OCI-LY3 (cell line): ENCODE measurements around the gene CTDP1.

Experiments used
- H2AFZ ChIP-seq: fragments of 200-600, 300-600 bp; shearing (Covaris generic); 2 replicates; pipeline ENCODE4 v1.6.0; 2014; ENCODE audit warnings: antibody characterized with exemption, low read depth, low read length
- H3K27ac ChIP-seq: fragments of 200-600, 300-600 bp; sonication (generic); 2 replicates; pipeline ENCODE4 v1.5.1; 2014; ENCODE audit warnings: mild to moderate bottlenecking, low read length, moderate library complexity, mixed read lengths
- H3K27me3 ChIP-seq: fragments of 200-600, 300-600 bp; sonication (generic); 2 replicates; pipeline ENCODE4 v1.6.1; 2014; ENCODE audit warnings: low read depth, low read length, mixed read lengths
- H3K36me3 ChIP-seq: fragments of 200-600, 300-600 bp; sonication (generic); replicated peaks from 2 replicates; pipeline ENCODE3; 2014; ENCODE audit warnings: low read depth, low read length, mixed read lengths
- H3K4me1 ChIP-seq: fragments of 300-600, 200-600 bp; sonication (generic); 2 replicates; pipeline ENCODE4 v1.6.1; 2014; ENCODE audit warnings: low read length, mixed read lengths
- H3K4me2 ChIP-seq: fragments of 200-600, 300-600 bp; sonication (generic); 2 replicates; pipeline ENCODE4 v1.6.1; 2014; ENCODE audit warnings: low read length, mixed read lengths
- H3K4me3 ChIP-seq: fragments of 300-600, 200-600 bp; sonication (generic); 2 replicates; pipeline ENCODE4 v1.5.1; 2014; ENCODE audit warnings: antibody characterized with exemption, mild to moderate bottlenecking, low read length, moderate library complexity
- H3K79me2 ChIP-seq: fragments of 300-600, 200-600 bp; shearing (Covaris generic); 2 replicates; pipeline ENCODE4 v1.6.1; 2014; ENCODE audit warnings: mild to moderate bottlenecking, low read length, mixed read lengths
- H3K9ac ChIP-seq: fragments of 300-600, 200-600 bp; shearing (Covaris generic); 2 replicates; pipeline ENCODE4 v1.6.0; 2014; ENCODE audit warnings: mild to moderate bottlenecking, low read length, moderate library complexity
- H3K9me3 ChIP-seq: fragments of 200-600, 300-600 bp; shearing (Covaris generic); 2 replicates; pipeline ENCODE4 v1.6.1; 2014; ENCODE audit warnings: low read length, mixed read lengths; ENCODE audit not compliant: insufficient read depth
- H4K20me1 ChIP-seq: fragments of 200-600, 300-600 bp; sonication (generic); 2 replicates; pipeline ENCODE4 v1.6.1; 2016; ENCODE audit warnings: low read length, mixed read lengths; ENCODE audit not compliant: insufficient read depth
- CTCF ChIP-seq: fragments of 200-600, 300-600 bp; sonication (generic); IDR thresholded peaks from 2 replicates; pipeline ENCODE4 v1.5.1; 2014; ENCODE audit warnings: antibody characterized with exemption, low read length, low read depth
- EZH2phosphoT487 ChIP-seq: fragments of 200-600 bp; shearing (Covaris generic); IDR thresholded peaks from 2 replicates; pipeline ENCODE4 v1.6.1; 2018; ENCODE audit warnings: antibody characterized with exemption, mixed run types, low read depth

The CTDP1 gene

DNA sequence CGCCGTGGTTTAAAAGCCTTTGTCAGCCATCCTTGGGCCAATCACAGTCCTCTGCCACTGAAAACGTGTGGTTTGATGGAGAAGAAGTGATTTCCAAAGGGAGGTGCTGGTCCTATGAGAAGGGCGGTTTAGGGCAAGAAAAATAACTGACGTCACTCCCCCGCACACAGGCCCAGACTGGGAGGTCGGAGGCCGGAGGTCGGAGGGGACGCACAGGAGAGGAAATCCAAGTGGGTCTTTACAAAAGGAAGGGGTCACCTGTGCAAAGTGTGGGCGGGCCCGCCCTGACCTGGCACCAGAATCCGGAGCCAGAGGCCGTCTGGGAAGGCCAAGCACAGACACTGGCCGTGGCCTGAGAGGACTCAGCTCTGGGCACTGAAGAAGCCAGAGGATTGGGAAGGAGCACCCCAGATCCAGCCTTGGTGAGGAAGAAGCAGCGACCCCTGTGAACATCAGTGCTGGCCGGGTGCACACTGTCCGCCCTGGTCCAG lies 100.1 kb downstream of the CTDP1 start:
- Histone ChIP-seq H3K27ac (no peak overlapping the region), H3K79me2 (no peaks in the 10 kb centered on the region), H3K9ac (no peak overlapping the region), H2AFZ (no peak overlapping the region), H4K20me1 (no peaks in the 10 kb centered on the region), H3K4me2 (no peak overlapping the region), H3K4me1 (no peaks in the 10 kb centered on the region), H3K9me3 (no peaks in the 10 kb centered on the region), H3K4me3 (no peak overlapping the region), H3K36me3 (no peaks in the 10 kb centered on the region), H3K27me3 (peaks cover 21% of the 10 kb centered on the region)
- no peak for TF ChIP-seq CTCF
- no peak for TF ChIP-seq EZH2phosphoT487

- Histone ChIP-seq H3K9me3 (no peaks in the 10 kb centered on the region), H3K36me3 (no peaks in the 10 kb centered on the region), H3K4me3 (no peak overlapping the region), H3K27ac (no peak overlapping the region), H3K27me3 (peaks cover 21% of the 10 kb centered on the region), H4K20me1 (no peaks in the 10 kb centered on the region), H3K4me2 (no peak overlapping the region), H3K4me1 (no peaks in the 10 kb centered on the region), H3K9ac (no peak overlapping the region), H2AFZ (no peak overlapping the region), H3K79me2 (no peaks in the 10 kb centered on the region)
- TF ChIP-seq EZH2phosphoT487 (no peak), CTCF (no peak)
Observed at GRCh38 chr18:79780547-79780946, 100.9 kb downstream of the CTDP1 start.

- no peak overlapping the region for H3K4me2 ChIP-seq
- no peak overlapping the region for H2AFZ ChIP-seq
- H3K79me2 ChIP-seq = no peaks in the 10 kb centered on the region
- no peaks in the 10 kb centered on the region for H3K36me3 ChIP-seq
- H3K4me3 ChIP-seq = no peak overlapping the region
- no peak for TF ChIP-seq EZH2phosphoT487
- TF ChIP-seq CTCF = no peak
- H3K27me3 ChIP-seq = peaks cover 21% of the 10 kb centered on the region
- no peak overlapping the region for H3K9ac ChIP-seq
- H3K4me1 ChIP-seq = no peaks in the 10 kb centered on the region
- no peaks in the 10 kb centered on the region for H4K20me1 ChIP-seq
- no peaks in the 10 kb centered on the region for H3K9me3 ChIP-seq
- no peak overlapping the region for H3K27ac ChIP-seq
Observed at GRCh38 chr18:79781331-79781941, 101.8 kb downstream of the CTDP1 start.

DNA sequence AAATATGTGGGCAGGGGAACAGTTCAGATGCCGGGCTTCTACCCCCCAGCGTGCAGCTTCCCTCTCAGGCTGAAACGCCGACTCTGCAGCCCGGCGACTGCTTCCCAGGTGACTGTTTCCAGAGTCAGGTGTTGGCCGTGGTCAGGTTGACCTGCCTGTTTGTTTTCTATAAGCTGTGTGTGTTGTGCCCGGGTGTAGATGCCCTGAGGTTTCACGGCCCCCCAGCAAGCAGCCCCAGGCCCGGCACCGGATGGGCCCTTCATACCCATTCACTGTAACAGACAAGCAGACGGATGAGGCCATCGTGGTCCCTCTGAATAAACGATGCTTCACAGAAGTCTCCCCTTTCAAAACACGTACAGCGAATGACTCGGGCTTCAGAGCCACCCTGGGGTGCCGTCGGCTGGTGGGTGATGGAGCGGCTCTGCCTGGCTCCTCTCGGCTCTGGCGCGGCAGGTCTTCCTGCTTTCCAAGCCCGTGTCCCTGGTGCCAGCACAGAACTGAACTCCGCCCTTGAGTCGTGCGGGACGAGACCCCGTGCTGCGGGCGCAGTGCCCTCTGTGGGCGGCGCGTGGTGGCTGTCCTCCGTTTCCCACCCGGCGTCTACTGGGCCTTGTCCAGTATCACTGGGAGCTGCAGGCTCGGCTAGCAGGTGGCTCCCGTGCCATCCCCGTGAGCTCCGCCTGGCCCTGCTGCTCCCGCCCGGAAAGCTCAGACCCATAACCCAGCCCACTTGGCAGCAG lies 103.1 kb downstream of the CTDP1 start:
- Histone ChIP-seq H3K36me3 (no peaks in the 10 kb centered on the region), H4K20me1 (no peaks in the 10 kb centered on the region), H3K4me2 (no peak overlapping the region), H3K4me3 (no peak overlapping the region), H2AFZ (no peak overlapping the region), H3K9ac (no peak overlapping the region), H3K9me3 (no peaks in the 10 kb centered on the region), H3K27ac (no peak overlapping the region), H3K27me3 (peaks cover 9% of the 10 kb centered on the region), H3K4me1 (no peaks in the 10 kb centered on the region), H3K79me2 (no peaks in the 10 kb centered on the region)
- TF ChIP-seq CTCF = no peak
- no peak for TF ChIP-seq EZH2phosphoT487
